GM12873 (cell line): ENCODE results near the gene C6orf136.

Experiments used
- CTCF ChIP-seq: IDR thresholded peaks from 2 replicates; pipeline ENCODE4 v1.5.1; 2012; ENCODE audit warnings: low read depth, mild to moderate bottlenecking, moderate library complexity, low read length, control low read depth; ENCODE audit not compliant: insufficient read depth; ENCODE audit errors: missing control alignments

The C6orf136 gene

GRCh38 chr6:30601815-30602641, 44.9 kb upstream of the C6orf136 start:
- TF ChIP-seq CTCF: no peak

- no peak for TF ChIP-seq CTCF
These were observed 43.0 kb upstream of the C6orf136 start for GRCh38 chr6:30603961-30604360.

GRCh38 chr6:30610065-30610464, 36.9 kb upstream of the C6orf136 start:
- no peak for TF ChIP-seq CTCF

GRCh38 chr6:30611150-30611855, 35.6 kb upstream of the C6orf136 start:
- TF ChIP-seq CTCF: no peak

- no peak for TF ChIP-seq CTCF
These were observed 35.1 kb upstream of the C6orf136 start for GRCh38 chr6:30611856-30612194.

- no peak for TF ChIP-seq CTCF
These were observed 34.7 kb upstream of the C6orf136 start for GRCh38 chr6:30612213-30612612.

- no peak for TF ChIP-seq CTCF
These were observed 34.2 kb upstream of the C6orf136 start for GRCh38 chr6:30612687-30613248.
